HepG2 (cell line): ENCODE measurements around the gene CHN2. TPM values are rescaled to one million over a fixed set of nuclear protein-coding genes. Genes with fewer than 3 reads are reported as not detected.

Experiments used
- ATAD3A ChIP-seq: sonication (generic); formaldehyde crosslinking; IDR thresholded peaks from 2 replicates; pipeline ENCODE4 v1.4.0; 2020; ENCODE audit warnings: missing genetic modification reagents
- CBFB ChIP-seq: sonication (generic); formaldehyde crosslinking; IDR thresholded peaks from 2 replicates; pipeline ENCODE4 v1.4.0; 2020; ENCODE audit warnings: missing genetic modification reagents
- FOXC1 ChIP-seq: sonication (generic); formaldehyde crosslinking; IDR thresholded peaks from 2 replicates; pipeline ENCODE4 v1.8.0; 2022; ENCODE audit warnings: mild to moderate bottlenecking, missing genetic modification reagents, borderline replicate concordance
- GABPB1 ChIP-seq: IDR thresholded peaks from 2 replicates; pipeline ENCODE4 v1.6.1; 2016; ENCODE audit warnings: mild to moderate bottlenecking, missing genetic modification reagents, moderate library complexity, missing compliant biosample characterization
- HMGA1 ChIP-seq: sonication (generic); formaldehyde crosslinking; conservative IDR thresholded peaks from 2 replicates; pipeline ENCODE4 v1.4.0; 2020; ENCODE audit warnings: missing genetic modification reagents
- HOXD1 ChIP-seq: sonication (generic); formaldehyde crosslinking; IDR thresholded peaks from 2 replicates; pipeline ENCODE4 v1.5.0; 2020; ENCODE audit warnings: missing genetic modification reagents
- IKZF1 ChIP-seq: fragments of 450-650 bp; IDR thresholded peaks from 2 replicates; pipeline ENCODE4 v1.7.1; 2016
- IKZF5 ChIP-seq: IDR thresholded peaks from 2 replicates; pipeline ENCODE4 v1.6.1; 2018; ENCODE audit warnings: missing genetic modification reagents, mild to moderate bottlenecking, missing compliant biosample characterization
- JUND ChIP-seq: sonication (generic); formaldehyde crosslinking; IDR thresholded peaks from 2 replicates; pipeline ENCODE4 v1.8.0; 2022; ENCODE audit warnings: mild to moderate bottlenecking, missing genetic modification reagents
- KDM6A ChIP-seq: IDR thresholded peaks from 2 replicates; pipeline ENCODE4 v1.6.1; 2016; ENCODE audit warnings: low read depth
- MED1 ChIP-seq: sonication (generic); formaldehyde crosslinking; IDR thresholded peaks from 2 replicates; pipeline ENCODE4 v1.4.0; 2020; ENCODE audit warnings: missing genetic modification reagents
- MZF1 ChIP-seq: sonication (generic); formaldehyde crosslinking; IDR thresholded peaks from 2 replicates; pipeline ENCODE4 v1.8.1; 2023; ENCODE audit warnings: mild to moderate bottlenecking, missing genetic modification reagents, borderline replicate concordance
- PREB ChIP-seq: sonication (generic); formaldehyde crosslinking; IDR thresholded peaks from 2 replicates; pipeline ENCODE4 v1.4.0; 2020; ENCODE audit warnings: missing genetic modification reagents
- PRMT3 ChIP-seq: sonication (generic); formaldehyde crosslinking; IDR thresholded peaks from 2 replicates; pipeline ENCODE4 v1.8.1; 2022; ENCODE audit warnings: low read depth, mild to moderate bottlenecking, moderate library complexity, missing genetic modification reagents, borderline replicate concordance
- RARG ChIP-seq: sonication (generic); formaldehyde crosslinking; IDR thresholded peaks from 2 replicates; pipeline ENCODE4 v1.4.0; 2020; ENCODE audit warnings: low read depth, mild to moderate bottlenecking, missing genetic modification reagents
- TRAFD1 ChIP-seq: sonication (generic); formaldehyde crosslinking; IDR thresholded peaks from 2 replicates; pipeline ENCODE4 v1.5.1; 2020; ENCODE audit warnings: missing genetic modification reagents, mild to moderate bottlenecking, borderline replicate concordance
- ZBED4 ChIP-seq: sonication (generic); formaldehyde crosslinking; IDR thresholded peaks from 2 replicates; pipeline ENCODE4 v1.4.0; 2020; ENCODE audit warnings: missing genetic modification reagents, borderline replicate concordance
- ZFP1 ChIP-seq: IDR thresholded peaks from 2 replicates; pipeline ENCODE4 v1.6.1; 2016
- ZMYM3 ChIP-seq: sonication (generic); formaldehyde crosslinking; IDR thresholded peaks from 2 replicates; pipeline ENCODE4 v1.5.1; 2020; ENCODE audit warnings: mild to moderate bottlenecking, missing genetic modification reagents
- ZNF20 ChIP-seq: sonication (generic); formaldehyde crosslinking; IDR thresholded peaks from 2 replicates; pipeline ENCODE4 v1.4.0; 2020; ENCODE audit warnings: mild to moderate bottlenecking, moderate library complexity, missing genetic modification reagents
- ZNF333 ChIP-seq: sonication (generic); formaldehyde crosslinking; IDR thresholded peaks from 2 replicates; pipeline ENCODE4 v1.4.0; 2020; ENCODE audit warnings: mild to moderate bottlenecking, missing genetic modification reagents, borderline replicate concordance
- ZNF746 ChIP-seq: sonication (generic); formaldehyde crosslinking; IDR thresholded peaks from 2 replicates; pipeline ENCODE4 v1.8.0; 2022; ENCODE audit warnings: mild to moderate bottlenecking, missing genetic modification reagents
- ZNF839 ChIP-seq: sonication (generic); formaldehyde crosslinking; IDR thresholded peaks from 2 replicates; pipeline ENCODE4 v1.4.0; 2020; ENCODE audit warnings: missing genetic modification reagents, mild to moderate bottlenecking, borderline replicate concordance
- polyA plus RNA-seq, 8 experiments: library from polyadenylated mRNA; depleted of rRNA in 3 of 8; stranded (reverse) in 7 of 8; unstranded in 1 of 8; fragments of >200 nt; fragmentation: Illumina TruSeq in 4 of 8; extraction: Trizol in 4 of 8; gene quantifications; 2 replicates each; pipeline versions ENCODE4 v1.2.1 to v1.2.3, GENCODE V29; 2011 to 2016; ENCODE audit warnings: low read depth in 4 of 8, missing spikeins in 1 of 8, mixed read lengths in 1 of 8; ENCODE audit not compliant: insufficient read depth in 1 of 8
- total RNA-seq, 5 experiments: library from RNA; depleted of rRNA; stranded (reverse); fragments of >200 nt; fragmentation: Illumina TruSeq; extraction: Trizol; gene quantifications; 2 replicates each; pipeline ENCODE4 v1.2.3, GENCODE V29; 2016; ENCODE audit warnings: low read depth in 1 of 5

Gene CHN2
- total and polyA plus RNA-seq, 2 of the 13 experiments (the other 11 are each of a cell fraction or from before 2014, with no cell fraction given) = 23.5 to 30.5 TPM

GRCh38 chr7:29449569-29450260 lies 255.1 kb downstream of the CHN2 start (continued):
- TF ChIP-seq TRAFD1 (CRISPR knock-in tag) = no peak
- no peak for TF ChIP-seq ZNF839 (CRISPR knock-in tag)
- TF ChIP-seq KDM6A (CRISPR knock-in tag) = no peak
- no peak for TF ChIP-seq CBFB (CRISPR knock-in tag)
- TF ChIP-seq JUND (CRISPR knock-in tag) = peak; percentile 90
- peak; percentile 39; the same call in 1 of the 2 replicates for TF ChIP-seq MED1
- no peak for TF ChIP-seq RARG (CRISPR knock-in tag)
- TF ChIP-seq ATAD3A (CRISPR knock-in tag) = no peak
- no peak for TF ChIP-seq IKZF5 (CRISPR knock-in tag)
- TF ChIP-seq PREB (CRISPR knock-in tag) = no peak
- TF ChIP-seq HMGA1 = no peak
- no peak for TF ChIP-seq ZNF333 (CRISPR knock-in tag)
- TF ChIP-seq HOXD1 (CRISPR knock-in tag) = no peak
- no peak for TF ChIP-seq IKZF1
- TF ChIP-seq ZBED4 (CRISPR knock-in tag) = no peak
- no peak for TF ChIP-seq GABPB1 (CRISPR knock-in tag)
- no peak for TF ChIP-seq FOXC1
- TF ChIP-seq ZMYM3 (CRISPR knock-in tag) = no peak
- no peak for TF ChIP-seq ZFP1 (CRISPR knock-in tag)
- TF ChIP-seq MZF1 (CRISPR knock-in tag) = no peak
- TF ChIP-seq PRMT3 (CRISPR knock-in tag) = no peak
- no peak for TF ChIP-seq ZNF20 (CRISPR knock-in tag)
- no peak for TF ChIP-seq ZNF746 (CRISPR knock-in tag)
